ENCODE measurements around the gene BEND6.

DNA sequence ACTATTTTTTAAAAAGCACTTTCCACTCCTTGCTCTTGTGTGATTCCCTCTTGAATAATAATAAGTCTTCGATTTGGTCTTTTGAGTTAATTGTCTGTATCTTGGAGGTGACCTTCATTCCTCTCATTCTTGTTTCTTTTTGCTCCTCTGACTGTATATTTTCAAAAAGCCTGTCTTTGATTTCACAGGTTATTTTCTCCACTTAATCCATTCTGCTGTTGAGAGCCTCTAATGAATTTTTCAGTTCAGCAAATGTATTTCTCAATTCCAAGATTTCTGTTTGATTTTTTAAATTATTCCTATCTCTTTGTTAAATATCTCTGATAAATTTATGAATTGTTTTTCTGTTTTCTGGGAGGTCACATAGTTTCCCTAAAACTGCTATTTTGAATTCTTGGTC, 69.9 kb downstream of the BEND6 start:
- TF ChIP-seq, protein P1, sequence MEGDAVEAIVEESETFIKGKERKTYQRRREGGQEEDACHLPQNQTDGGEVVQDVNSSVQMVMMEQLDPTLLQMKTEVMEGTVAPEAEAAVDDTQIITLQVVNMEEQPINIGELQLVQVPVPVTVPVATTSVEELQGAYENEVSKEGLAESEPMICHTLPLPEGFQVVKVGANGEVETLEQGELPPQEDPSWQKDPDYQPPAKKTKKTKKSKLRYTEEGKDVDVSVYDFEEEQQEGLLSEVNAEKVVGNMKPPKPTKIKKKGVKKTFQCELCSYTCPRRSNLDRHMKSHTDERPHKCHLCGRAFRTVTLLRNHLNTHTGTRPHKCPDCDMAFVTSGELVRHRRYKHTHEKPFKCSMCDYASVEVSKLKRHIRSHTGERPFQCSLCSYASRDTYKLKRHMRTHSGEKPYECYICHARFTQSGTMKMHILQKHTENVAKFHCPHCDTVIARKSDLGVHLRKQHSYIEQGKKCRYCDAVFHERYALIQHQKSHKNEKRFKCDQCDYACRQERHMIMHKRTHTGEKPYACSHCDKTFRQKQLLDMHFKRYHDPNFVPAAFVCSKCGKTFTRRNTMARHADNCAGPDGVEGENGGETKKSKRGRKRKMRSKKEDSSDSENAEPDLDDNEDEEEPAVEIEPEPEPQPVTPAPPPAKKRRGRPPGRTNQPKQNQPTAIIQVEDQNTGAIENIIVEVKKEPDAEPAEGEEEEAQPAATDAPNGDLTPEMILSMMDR (IDR thresholded peaks at IDR 0.05): no peak
- TF ChIP-seq POLR2A (IDR thresholded peaks at IDR 0.05): no peak

Measured in lower leg skin (tissue), 3 donors.